ENCODE measurements around the gene ADAMTS6. TPM values are rescaled to one million over a fixed set of nuclear protein-coding genes. Genes with fewer than 3 reads are reported as not detected.

Gene ADAMTS6
- total RNA-seq, 2 experiments from 2014 or later: 2.0 to 2.6 TPM

- intact Hi-C loops (cut with DNase I, micrococcal nuclease): no loop called here
- no peaks in the 10 kb centered on the region for H3K9me3 ChIP-seq (ENCODE audit: control insufficient read depth in 1 of 2, insufficient read depth in 1 of 2, low read length in 2 of 2)
- no peaks in the 10 kb centered on the region for H3K36me3 Mint-ChIP-seq (ENCODE audit: low read depth)
- ChIA-PET CTCF (no interaction called here), POLR2A (no interaction called here)
- no peak overlapping the region for H3K27ac Mint-ChIP-seq
- no peak for DNase-seq
- H3K27me3 Mint-ChIP-seq: no peaks in the 10 kb centered on the region
- no peaks in the 10 kb centered on the region for H3K27me3 ChIP-seq (ENCODE audit: control insufficient read depth in 1 of 2, insufficient read depth in 2 of 2, low read length in 2 of 2)
- H3K27ac ChIP-seq (ENCODE audit: low read depth in 1 of 2, low read length in 2 of 2): no peak overlapping the region
- no peaks in the 10 kb centered on the region for H3K36me3 ChIP-seq (ENCODE audit: insufficient read depth, low read length)
- no peak for TF ChIP-seq CTCF (IDR thresholded peaks at IDR 0.05)
- no peak overlapping the region for H3K4me3 Mint-ChIP-seq
- no peak for ATAC-seq (ENCODE audit: poor library complexity)
- no peaks in the 10 kb centered on the region for H3K4me1 Mint-ChIP-seq (ENCODE audit: low read depth)
- H3K9me3 Mint-ChIP-seq: no peaks in the 10 kb centered on the region
- no peak overlapping the region for H3K4me3 ChIP-seq (ENCODE audit: low read length)
- no peaks in the 10 kb centered on the region for H3K4me1 ChIP-seq (ENCODE audit: insufficient read depth, low read length)
These were observed 330.1 kb downstream of the ADAMTS6 start for GRCh38 chr5:65151614-65152013.

- intact Hi-C loops (cut with DNase I, micrococcal nuclease): no loop called here
- no peak overlapping the region for H3K4me3 ChIP-seq (ENCODE audit: low read length)
- H3K27ac Mint-ChIP-seq: no peak overlapping the region
- no peak for TF ChIP-seq CTCF (IDR thresholded peaks at IDR 0.05)
- H3K36me3 ChIP-seq (ENCODE audit: insufficient read depth, low read length): no peaks in the 10 kb centered on the region
- H3K4me1 ChIP-seq (ENCODE audit: insufficient read depth, low read length): no peaks in the 10 kb centered on the region
- no peaks in the 10 kb centered on the region for H3K4me1 Mint-ChIP-seq (ENCODE audit: low read depth)
- no peak overlapping the region for H3K4me3 Mint-ChIP-seq
- ChIA-PET CTCF (interaction anchor here (0.6 kb wide), 1 partner anchor 230 kb away, joined by 3 read pairs; no protein-coding TSS in a partner anchor), POLR2A (no interaction called here)
- ATAC-seq (ENCODE audit: poor library complexity) (no peak), DNase-seq (no peak)
- no peaks in the 10 kb centered on the region for H3K27me3 ChIP-seq (ENCODE audit: control insufficient read depth in 1 of 2, insufficient read depth in 2 of 2, low read length in 2 of 2)
- no peaks in the 10 kb centered on the region for H3K36me3 Mint-ChIP-seq (ENCODE audit: low read depth)
- no peak overlapping the region for H3K27ac ChIP-seq (ENCODE audit: low read depth in 1 of 2, low read length in 2 of 2)
- no peaks in the 10 kb centered on the region for H3K27me3 Mint-ChIP-seq
- no peaks in the 10 kb centered on the region for H3K9me3 Mint-ChIP-seq
- H3K9me3 ChIP-seq (ENCODE audit: control insufficient read depth in 1 of 2, insufficient read depth in 1 of 2, low read length in 2 of 2): no peaks in the 10 kb centered on the region
These were observed 331.0 kb downstream of the ADAMTS6 start for GRCh38 chr5:65150599-65151304.

GRCh38 chr5:65149827-65150226, 331.9 kb downstream of the ADAMTS6 start:
- intact Hi-C loops (cut with DNase I, micrococcal nuclease): no loop called here
- H3K4me3 ChIP-seq (ENCODE audit: low read length): no peak overlapping the region
- Mint-ChIP-seq H3K27me3 (peaks cover 2% of the 10 kb centered on the region), H3K36me3 (ENCODE audit: low read depth) (no peaks in the 10 kb centered on the region), H3K4me3 (no peak overlapping the region), H3K4me1 (ENCODE audit: low read depth) (no peaks in the 10 kb centered on the region), H3K27ac (no peak overlapping the region), H3K9me3 (no peaks in the 10 kb centered on the region)
- H3K27me3 ChIP-seq (ENCODE audit: control insufficient read depth in 1 of 2, insufficient read depth in 2 of 2, low read length in 2 of 2): no peaks in the 10 kb centered on the region
- no peaks in the 10 kb centered on the region for H3K9me3 ChIP-seq (ENCODE audit: control insufficient read depth in 1 of 2, insufficient read depth in 1 of 2, low read length in 2 of 2)
- POLR2A ChIA-PET: no interaction called here
- no peaks in the 10 kb centered on the region for H3K4me1 ChIP-seq (ENCODE audit: insufficient read depth, low read length)
- no peak overlapping the region for H3K27ac ChIP-seq (ENCODE audit: low read depth in 1 of 2, low read length in 2 of 2)
- no peak for ATAC-seq (ENCODE audit: poor library complexity)
- CTCF ChIA-PET: no interaction called here
- DNase-seq: no peak
- H3K36me3 ChIP-seq (ENCODE audit: insufficient read depth, low read length): no peaks in the 10 kb centered on the region
- no peak for TF ChIP-seq CTCF (IDR thresholded peaks at IDR 0.05)

Data from CD4-positive, alpha-beta T cell (primary cell).